ENCODE results near the gene PRDM5. TPM values are rescaled to one million over a fixed set of nuclear protein-coding genes. Genes with fewer than 3 reads are reported as not detected.

The PRDM5 gene
- total RNA-seq, 3 donors from 2014 or later (not counting 1 experiment from before 2014, with no cell fraction given): not detected

DNA sequence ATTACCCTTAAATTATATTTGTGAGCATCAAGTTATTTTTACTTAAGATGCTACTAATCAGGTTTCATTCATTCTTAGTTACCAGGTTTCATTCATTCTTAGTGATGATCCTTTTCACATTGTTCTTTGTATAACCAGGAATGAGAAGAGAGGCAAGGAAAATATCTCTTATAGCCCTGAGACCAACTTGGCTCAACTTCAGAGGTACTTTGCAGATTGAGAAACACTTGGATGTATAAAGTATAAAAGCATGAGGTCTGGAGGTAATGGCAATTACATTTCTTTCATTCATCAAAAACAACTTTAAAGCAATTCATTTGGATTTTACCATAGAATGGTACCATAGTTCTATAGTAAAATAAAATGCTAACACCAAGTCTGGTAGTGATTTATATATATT, 231.0 kb downstream of the PRDM5 start:
- H3K27me3 Mint-ChIP-seq (ENCODE audit: low read depth in 2 of 2): no peaks in the 10 kb centered on the region
- no peak overlapping the region for H3K27ac Mint-ChIP-seq
- no peak for DNase-seq
- no peak overlapping the region for H3K4me3 ChIP-seq (ENCODE audit: low read length)
- no peaks in the 10 kb centered on the region for H3K4me1 ChIP-seq (ENCODE audit: control insufficient read depth, insufficient read depth, low read length)
- peaks cover 0 to 7% of the 10 kb centered on the region in 2 donors for H3K9me3 Mint-ChIP-seq
- no peaks in the 10 kb centered on the region for H3K9me3 ChIP-seq (ENCODE audit: control insufficient read depth, insufficient read depth, low read length)
- no peaks in the 10 kb centered on the region for H3K36me3 ChIP-seq (ENCODE audit: control insufficient read depth, insufficient read depth, low read length)
- no peak overlapping the region for H3K4me3 Mint-ChIP-seq
- no peaks in the 10 kb centered on the region for H3K4me1 Mint-ChIP-seq
- H3K27ac ChIP-seq (ENCODE audit: low read length): no peak overlapping the region
- intact Hi-C loops (cut with micrococcal nuclease): no loop called here
- H3K27me3 ChIP-seq (ENCODE audit: control insufficient read depth, insufficient read depth, low read length): no peaks in the 10 kb centered on the region
- H3K36me3 Mint-ChIP-seq: no peaks in the 10 kb centered on the region
- TF ChIP-seq, protein P1, sequence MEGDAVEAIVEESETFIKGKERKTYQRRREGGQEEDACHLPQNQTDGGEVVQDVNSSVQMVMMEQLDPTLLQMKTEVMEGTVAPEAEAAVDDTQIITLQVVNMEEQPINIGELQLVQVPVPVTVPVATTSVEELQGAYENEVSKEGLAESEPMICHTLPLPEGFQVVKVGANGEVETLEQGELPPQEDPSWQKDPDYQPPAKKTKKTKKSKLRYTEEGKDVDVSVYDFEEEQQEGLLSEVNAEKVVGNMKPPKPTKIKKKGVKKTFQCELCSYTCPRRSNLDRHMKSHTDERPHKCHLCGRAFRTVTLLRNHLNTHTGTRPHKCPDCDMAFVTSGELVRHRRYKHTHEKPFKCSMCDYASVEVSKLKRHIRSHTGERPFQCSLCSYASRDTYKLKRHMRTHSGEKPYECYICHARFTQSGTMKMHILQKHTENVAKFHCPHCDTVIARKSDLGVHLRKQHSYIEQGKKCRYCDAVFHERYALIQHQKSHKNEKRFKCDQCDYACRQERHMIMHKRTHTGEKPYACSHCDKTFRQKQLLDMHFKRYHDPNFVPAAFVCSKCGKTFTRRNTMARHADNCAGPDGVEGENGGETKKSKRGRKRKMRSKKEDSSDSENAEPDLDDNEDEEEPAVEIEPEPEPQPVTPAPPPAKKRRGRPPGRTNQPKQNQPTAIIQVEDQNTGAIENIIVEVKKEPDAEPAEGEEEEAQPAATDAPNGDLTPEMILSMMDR (IDR thresholded peaks at IDR 0.05): no peak
- no peak for ATAC-seq

DNA sequence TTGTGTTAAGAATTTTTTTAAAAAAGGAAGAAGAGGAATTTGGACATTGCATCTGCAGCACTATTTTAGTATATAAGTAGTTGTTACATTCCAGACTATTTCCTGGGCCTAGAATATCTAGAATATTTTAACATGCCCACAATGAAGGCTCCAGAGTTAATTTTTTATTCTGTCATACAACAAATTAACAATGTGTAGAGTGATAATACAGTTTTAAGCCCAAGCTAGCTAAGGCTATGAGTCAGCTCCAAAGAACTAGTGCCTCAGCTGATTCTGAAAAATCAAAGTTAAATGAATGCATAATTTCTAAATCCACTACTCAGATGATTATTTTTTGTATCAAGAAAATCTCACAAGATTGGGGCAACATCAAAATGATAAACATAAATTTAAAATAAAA, 231.4 kb downstream of the PRDM5 start:
- intact Hi-C loops (cut with micrococcal nuclease): no loop called here
- H3K9me3 ChIP-seq (ENCODE audit: control insufficient read depth, insufficient read depth, low read length): no peaks in the 10 kb centered on the region
- H3K4me3 ChIP-seq (ENCODE audit: low read length): no peak overlapping the region
- Mint-ChIP-seq H3K27me3 (ENCODE audit: low read depth in 2 of 2) (no peaks in the 10 kb centered on the region), H3K4me3 (no peak overlapping the region), H3K9me3 (peaks cover 0 to 7% of the 10 kb centered on the region in 2 donors), H3K36me3 (no peaks in the 10 kb centered on the region), H3K4me1 (no peaks in the 10 kb centered on the region), H3K27ac (no peak overlapping the region)
- no peaks in the 10 kb centered on the region for H3K27me3 ChIP-seq (ENCODE audit: control insufficient read depth, insufficient read depth, low read length)
- TF ChIP-seq, protein P1 (IDR thresholded peaks at IDR 0.05): no peak
- ATAC-seq (no peak), DNase-seq (no peak)
- no peaks in the 10 kb centered on the region for H3K36me3 ChIP-seq (ENCODE audit: control insufficient read depth, insufficient read depth, low read length)
- H3K27ac ChIP-seq (ENCODE audit: low read length): no peak overlapping the region
- no peaks in the 10 kb centered on the region for H3K4me1 ChIP-seq (ENCODE audit: control insufficient read depth, insufficient read depth, low read length)

DNA sequence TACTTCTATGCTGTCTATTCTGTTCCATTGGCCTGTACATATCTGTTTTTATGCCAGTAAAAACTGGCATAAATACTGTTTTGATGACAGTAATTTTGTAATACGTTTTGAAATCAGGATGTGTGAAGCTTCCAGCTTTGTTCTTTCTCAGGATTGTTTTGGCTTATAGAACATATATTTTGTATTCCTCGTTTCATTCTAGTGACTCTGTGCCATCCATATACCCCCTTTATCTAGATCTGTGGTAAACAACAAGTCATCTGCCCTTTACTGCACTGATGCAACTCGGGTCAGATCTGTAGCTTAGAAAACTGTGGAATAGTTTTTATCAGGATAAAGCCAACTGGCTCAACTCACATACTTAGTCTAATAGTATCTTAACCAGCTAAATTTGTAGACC, 233.7 kb downstream of the PRDM5 start:
- intact Hi-C loops (cut with micrococcal nuclease): no loop called here
- Mint-ChIP-seq H3K4me1 (no peaks in the 10 kb centered on the region), H3K4me3 (no peak overlapping the region), H3K27me3 (ENCODE audit: low read depth in 2 of 2) (no peaks in the 10 kb centered on the region), H3K27ac (no peak overlapping the region), H3K36me3 (no peaks in the 10 kb centered on the region), H3K9me3 (peaks cover 0 to 7% of the 10 kb centered on the region in 2 donors)
- ATAC-seq: no peak
- TF ChIP-seq, protein P1 (IDR thresholded peaks at IDR 0.05): no peak
- no peak overlapping the region for H3K27ac ChIP-seq (ENCODE audit: low read length)
- no peaks in the 10 kb centered on the region for H3K9me3 ChIP-seq (ENCODE audit: control insufficient read depth, insufficient read depth, low read length)
- DNase-seq: no peak
- no peaks in the 10 kb centered on the region for H3K36me3 ChIP-seq (ENCODE audit: control insufficient read depth, insufficient read depth, low read length)
- no peaks in the 10 kb centered on the region for H3K4me1 ChIP-seq (ENCODE audit: control insufficient read depth, insufficient read depth, low read length)
- 73% methylated on average over 2 of the region's 3 CpGs for WGBS (ENCODE audit: insufficient coverage)
- no peaks in the 10 kb centered on the region for H3K27me3 ChIP-seq (ENCODE audit: control insufficient read depth, insufficient read depth, low read length)
- no peak overlapping the region for H3K4me3 ChIP-seq (ENCODE audit: low read length)

DNA sequence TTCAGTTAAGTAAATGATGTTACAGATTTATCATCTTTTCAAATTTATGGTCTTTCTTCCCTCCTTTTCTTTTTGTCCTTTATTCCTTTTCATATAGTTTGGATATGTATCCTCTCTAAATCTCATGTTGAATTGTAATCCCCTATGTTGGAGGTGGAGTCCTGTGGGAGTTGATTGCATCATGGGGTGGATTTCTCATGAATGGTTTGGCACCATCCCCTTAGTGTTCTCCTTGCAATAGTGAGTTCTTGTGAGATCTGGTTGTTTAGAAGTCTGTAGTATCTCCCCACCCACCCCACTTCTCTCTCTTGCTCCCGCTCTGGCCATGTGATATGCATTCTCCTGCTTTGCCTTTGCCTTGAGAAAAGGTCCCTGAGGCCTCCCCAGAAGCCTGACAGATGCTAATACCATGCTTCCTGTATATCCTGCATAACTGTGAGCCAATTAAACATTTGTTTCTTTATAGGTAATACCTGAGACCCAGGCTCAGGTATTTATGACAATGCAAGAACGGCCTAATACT, 236.7 kb downstream of the PRDM5 start:
- H3K4me1 ChIP-seq (ENCODE audit: control insufficient read depth, insufficient read depth, low read length): no peaks in the 10 kb centered on the region

More for the DNA sequence above, 236.7 kb downstream of the PRDM5 start:
- WGBS (ENCODE audit: insufficient coverage): 88% methylated on average over 1 of the region's 2 CpGs
- no peak for ATAC-seq
- Mint-ChIP-seq H3K36me3 (no peaks in the 10 kb centered on the region), H3K27ac (no peak overlapping the region), H3K4me3 (no peak overlapping the region), H3K27me3 (ENCODE audit: low read depth in 2 of 2) (no peaks in the 10 kb centered on the region), H3K4me1 (no peaks in the 10 kb centered on the region), H3K9me3 (peaks cover 2 to 7% of the 10 kb centered on the region in 2 donors)
- H3K9me3 ChIP-seq (ENCODE audit: control insufficient read depth, insufficient read depth, low read length): no peaks in the 10 kb centered on the region
- no peak overlapping the region for H3K4me3 ChIP-seq (ENCODE audit: low read length)
- intact Hi-C loops (cut with micrococcal nuclease): no loop called here
- no peak overlapping the region for H3K27ac ChIP-seq (ENCODE audit: low read length)
- no peaks in the 10 kb centered on the region for H3K27me3 ChIP-seq (ENCODE audit: control insufficient read depth, insufficient read depth, low read length)
- no peak for DNase-seq
- TF ChIP-seq, protein P1 (IDR thresholded peaks at IDR 0.05): no peak
- H3K36me3 ChIP-seq (ENCODE audit: control insufficient read depth, insufficient read depth, low read length): no peaks in the 10 kb centered on the region

Data from natural killer cell (primary cell).